Measurements from ENCODE around the gene PADI4.

Gene PADI4

DNA sequence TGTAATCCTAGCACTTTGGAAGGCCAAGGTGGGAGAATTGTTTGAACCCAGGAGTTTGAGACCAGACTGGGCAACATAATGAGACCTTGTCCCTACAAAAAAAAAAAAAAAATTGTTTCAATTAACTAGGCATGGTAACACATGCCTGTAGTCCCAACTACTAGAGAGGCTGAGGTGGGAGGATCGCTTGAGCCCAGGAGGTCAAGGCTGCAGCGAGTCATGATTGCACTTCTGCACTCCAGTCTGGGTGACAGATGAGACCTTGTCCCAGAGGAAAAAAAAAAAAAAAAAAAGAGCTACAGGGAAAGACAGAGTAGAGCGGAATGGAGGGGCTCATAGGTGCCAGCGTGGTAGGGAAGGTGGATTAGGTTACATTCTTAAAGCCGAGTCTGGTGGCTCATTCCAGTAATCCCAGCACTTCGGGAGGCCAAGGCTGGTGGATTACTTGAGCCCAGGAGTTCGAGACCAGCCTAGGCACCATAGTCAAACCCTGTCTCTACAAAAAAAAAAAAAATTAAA, 43.0 kb downstream of the PADI4 start:
- no peak for DNase-seq

DNA sequence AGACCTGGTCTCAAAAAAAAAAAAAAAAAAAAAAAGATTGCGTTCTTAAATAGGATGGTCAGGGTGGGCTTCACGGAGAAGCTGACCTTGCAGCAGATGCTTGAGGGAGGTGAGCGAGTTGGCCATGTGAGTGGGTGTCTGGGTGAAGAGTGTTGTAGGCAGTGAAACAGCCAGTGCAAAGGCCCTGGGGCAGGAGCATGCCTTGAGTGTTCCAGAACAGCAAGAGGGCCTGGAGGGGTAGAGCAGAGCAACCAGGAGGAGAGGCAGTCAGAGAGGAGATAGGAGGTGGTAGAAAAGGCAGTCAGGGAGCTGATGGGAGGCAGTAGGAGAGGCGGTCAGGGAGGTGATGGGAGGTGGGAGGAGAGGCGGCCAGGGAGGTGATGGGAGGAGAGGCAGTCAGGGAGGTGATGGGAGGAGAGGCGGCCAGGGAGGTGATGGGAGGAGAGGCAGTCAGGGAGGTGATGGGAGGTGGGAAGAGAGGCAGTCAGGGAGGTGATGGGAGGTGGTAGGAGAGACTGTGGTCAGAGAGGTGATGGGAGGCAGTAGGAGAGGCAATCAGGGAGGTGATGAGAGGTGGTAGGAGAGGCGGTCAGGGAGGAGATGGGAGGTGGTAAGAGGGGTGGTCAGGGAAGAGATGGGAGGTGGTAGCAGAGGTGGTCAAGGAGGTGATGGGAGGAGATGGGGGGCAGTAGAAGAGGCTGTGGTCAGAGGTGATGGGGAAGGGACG, 43.8 kb downstream of the PADI4 start:
- no peak for DNase-seq

DNA sequence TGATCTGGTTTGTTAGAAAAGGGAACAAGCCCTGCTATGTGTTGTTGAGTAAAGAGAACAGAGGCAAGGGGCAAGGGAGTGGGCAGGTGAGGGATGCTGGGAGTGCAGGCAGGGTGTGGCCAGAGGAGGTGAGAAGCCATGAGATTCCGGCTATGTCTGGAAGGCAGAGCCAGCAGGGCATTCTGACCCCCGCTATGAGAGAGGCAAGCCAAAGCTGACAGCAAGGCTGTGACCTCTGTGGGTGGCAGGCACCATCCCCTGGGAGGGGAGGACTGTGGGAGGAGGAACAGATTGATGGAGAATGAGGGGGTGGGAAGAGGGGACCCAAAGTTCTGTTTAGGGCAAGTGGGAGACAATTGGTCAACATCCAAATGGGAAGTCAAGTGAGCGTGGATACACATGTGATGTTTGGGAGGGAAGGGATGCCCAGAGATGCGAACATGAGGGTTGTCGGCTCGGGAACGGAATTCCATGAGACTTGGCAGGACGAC, 44.5 kb downstream of the PADI4 start:
- DNase-seq: no peak

DNA sequence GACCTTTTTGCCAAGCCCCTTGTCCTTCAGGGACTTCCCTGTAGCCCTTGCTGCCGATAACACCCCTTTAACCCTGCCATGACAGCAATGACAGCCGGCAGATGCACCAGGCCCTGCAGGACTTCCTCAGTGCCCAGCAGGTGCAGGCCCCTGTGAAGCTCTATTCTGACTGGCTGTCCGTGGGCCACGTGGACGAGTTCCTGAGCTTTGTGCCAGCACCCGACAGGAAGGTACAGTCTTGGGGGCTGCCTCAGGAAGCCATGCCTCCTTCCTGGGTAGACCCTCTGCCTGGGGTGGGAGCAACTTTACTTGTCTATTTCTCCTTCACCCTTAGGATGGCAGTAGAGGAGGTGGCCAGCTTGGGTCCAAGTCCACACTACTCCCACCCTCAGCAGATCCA, 47.9 kb downstream of the PADI4 start:
- no peak for DNase-seq

DNA sequence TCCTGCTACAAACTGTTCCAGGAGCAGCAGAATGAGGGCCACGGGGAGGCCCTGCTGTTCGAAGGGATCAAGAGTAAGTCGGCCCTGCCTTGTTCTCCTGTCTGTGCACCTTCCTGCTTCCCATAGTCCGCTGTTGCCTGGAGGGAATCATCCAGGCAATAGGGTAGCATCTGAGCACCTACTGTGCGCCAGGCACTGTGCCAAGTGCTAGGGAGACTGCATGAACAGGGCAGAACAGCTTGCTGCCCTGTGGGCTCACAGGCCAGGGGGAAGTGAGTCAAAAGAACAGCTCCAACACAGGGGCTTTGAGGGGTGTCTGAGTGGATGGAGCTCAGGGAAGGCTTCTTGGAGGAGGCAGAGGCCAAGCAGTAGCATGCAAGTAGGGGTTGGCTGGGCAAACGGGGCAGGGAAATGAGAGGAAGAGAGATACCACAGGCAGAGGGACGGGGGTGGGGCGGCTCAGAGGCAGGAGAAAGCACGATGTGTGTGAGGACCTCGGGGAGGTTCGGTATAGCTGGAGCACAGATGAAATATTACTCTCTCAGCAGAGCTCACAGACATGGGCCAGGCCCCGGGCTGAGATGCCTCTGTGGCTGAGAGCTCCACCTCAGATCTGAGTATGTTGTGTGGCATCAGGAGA, 48.5 kb downstream of the PADI4 start:
- DNase-seq: no peak

DNA sequence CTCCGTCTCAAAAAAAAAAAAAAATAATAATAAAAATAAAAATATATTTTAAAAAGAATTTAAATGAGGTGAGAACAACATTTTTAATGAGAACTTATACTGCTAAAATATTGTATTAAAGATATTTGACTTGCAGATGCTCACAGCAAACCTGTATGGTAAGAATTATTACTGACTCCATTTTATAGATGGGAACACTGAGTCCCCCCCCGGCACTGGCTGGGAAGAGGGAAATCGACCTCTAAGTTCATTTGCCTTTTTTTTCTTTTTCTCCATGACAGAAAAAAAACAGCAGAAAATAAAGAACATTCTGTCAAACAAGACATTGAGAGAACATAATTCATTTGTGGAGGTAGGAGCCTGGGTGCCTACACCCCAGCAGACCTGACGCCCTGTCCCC, 50.6 kb downstream of the PADI4 start:
- no peak for DNase-seq

DNA sequence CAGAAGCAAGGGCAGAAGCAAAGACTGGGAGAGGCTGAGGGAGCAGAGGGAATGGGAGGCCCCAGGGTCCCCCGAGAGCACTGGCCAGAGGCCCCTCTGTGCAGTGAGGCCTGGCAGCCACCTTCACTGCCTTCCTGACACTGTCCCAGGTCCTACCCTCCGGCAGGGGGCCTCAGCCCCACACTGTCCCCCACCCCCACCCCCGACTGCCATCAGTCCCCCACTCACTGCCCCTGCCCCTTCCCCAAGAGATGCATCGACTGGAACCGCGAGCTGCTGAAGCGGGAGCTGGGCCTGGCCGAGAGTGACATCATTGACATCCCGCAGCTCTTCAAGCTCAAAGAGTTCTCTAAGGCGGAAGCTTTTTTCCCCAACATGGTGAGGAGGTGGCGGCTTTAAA, 51.0 kb downstream of the PADI4 start:
- no peak for DNase-seq

DNA sequence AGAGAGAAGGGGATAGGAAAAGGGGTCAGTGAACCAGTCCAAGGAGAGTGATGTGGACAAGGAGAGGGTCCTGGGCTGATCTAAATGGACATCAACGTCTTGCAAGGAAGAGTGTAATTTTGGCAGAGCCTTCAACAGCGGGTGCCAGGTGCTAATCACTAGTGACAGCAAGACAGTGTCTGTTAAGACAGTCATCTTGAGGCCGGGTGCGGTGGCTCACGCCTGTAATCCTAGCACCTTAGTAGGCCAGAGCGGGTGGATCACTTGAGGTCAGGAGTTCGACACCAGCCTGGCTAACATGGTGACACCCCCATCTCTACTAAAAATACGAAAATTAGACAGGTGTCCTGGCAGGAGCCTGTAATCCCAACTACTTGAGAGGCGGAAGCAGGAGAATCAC, 51.8 kb downstream of the PADI4 start:
- no peak for DNase-seq

DNA sequence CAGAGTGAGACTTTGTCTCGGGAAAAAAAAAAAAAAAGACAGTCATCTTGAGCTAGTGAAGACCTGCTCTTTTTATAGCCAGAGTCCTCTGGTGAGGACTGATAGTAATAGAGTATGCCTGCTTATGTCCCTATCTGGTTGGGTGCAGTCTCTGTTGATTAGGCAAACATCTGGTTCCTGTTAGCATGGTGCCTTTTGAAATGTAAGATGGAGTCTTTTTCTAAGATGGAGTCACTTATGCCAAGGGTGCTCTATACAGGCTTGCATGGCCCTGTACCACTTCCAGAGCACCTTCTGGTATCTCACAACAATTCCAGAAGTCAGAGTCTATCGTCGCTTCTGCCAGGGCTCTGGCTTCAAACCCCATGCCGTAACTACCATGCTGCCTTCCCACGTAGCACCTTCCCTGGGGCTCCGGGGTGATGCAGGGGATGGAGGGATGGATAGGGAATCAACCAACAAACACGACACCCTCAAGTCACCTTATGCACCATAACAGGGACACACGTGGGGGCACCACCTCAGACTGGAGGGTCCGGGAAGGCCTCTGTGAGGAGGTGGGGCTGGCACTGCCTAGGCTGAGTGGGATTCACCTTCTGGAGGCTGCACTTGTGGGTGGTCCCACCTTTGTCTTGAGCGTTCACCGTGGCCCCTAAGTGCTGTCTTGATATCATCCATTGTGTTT, 52.4 kb downstream of the PADI4 start:
- DNase-seq: no peak

DNA sequence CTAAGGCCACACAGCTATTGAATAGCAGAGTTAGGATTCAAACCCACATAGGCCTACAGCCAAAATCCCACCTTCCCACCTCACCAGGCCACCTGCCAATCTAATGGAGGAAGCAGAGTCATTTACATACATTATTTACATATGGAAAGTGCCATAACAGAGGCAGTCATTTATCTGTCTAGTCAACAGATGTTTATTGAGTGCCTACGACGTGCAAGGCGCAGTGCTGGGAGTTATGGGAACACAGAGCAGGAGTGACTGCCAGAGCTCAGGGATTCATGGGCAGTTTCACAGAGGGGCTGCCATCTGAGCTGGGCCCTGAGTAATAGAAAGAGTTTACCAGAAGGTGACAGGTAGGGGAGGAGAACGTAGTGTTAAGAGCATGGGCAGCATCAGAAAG, 53.7 kb downstream of the PADI4 start:
- DNase-seq: no peak

DNA sequence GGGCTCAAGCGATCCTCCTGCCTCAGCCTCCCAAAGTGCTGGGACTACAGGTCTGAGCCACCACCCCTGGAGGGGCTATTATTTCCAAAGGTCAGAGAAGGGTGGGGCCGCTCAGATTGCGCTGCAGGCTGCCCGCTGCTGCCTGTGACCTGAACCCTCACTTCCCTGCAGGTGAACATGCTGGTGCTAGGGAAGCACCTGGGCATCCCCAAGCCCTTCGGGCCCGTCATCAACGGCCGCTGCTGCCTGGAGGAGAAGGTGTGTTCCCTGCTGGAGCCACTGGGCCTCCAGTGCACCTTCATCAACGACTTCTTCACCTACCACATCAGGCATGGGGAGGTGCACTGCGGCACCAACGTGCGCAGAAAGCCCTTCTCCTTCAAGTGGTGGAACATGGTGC, 55.4 kb downstream of the PADI4 start:
- DNase-seq: no peak

DNA sequence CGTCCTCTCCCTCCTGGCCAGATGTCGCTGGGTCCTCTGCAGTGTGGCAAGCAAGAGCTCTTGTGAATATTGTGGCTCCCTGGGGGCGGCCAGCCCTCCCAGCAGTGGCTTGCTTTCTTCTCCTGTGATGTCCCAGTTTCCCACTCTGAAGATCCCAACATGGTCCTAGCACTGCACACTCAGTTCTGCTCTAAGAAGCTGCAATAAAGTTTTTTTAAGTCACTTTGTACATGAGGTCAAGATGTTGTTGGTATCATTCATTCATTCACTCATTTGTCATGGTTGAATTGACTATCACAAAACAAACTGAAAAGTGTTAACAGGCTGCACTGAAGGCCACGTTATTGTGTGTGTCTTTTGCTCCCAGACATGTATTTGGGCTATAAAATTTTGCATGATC, 55.8 kb downstream of the PADI4 start:
- no peak for DNase-seq

DNA sequence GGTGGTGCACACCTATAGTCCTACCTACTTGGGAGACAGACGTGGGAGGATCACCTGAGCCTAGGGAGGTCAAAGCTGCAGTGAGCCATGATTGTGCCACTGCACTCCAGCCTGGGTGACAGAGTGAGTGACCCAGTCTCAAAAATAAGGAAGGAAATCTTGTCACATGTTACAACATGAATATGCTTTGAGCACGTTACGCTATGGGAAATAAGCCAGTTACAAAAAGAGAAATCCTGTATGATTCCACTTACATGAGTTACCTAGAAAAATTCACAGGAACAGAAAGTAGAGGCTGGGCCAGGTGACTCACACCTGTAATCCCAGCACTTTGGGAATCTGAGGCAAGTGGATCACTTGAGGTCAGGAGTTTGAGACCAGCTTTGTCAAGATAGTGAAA, 57.3 kb downstream of the PADI4 start:
- DNase-seq: no peak

DNA sequence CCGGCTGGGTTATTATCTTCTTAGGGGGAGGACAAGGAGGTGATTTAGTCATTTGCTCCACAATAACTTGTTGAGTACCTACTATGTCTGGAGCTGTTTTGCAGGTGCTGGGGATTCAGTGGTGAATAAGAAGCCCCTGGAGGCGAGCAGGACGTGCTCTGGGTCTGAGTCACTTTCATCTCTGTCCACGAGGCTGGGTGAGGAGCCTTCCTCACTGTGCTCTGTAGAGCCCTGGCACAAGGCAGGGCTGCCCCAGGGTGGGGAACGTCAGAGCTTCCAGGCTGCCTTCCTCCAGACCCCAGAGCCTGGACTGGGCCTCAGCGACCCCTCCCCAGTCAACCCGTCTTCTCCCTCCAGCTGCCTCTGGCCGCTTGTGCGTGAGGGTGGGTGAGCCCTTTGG, 61.5 kb downstream of the PADI4 start:
- no peak for DNase-seq

DNA sequence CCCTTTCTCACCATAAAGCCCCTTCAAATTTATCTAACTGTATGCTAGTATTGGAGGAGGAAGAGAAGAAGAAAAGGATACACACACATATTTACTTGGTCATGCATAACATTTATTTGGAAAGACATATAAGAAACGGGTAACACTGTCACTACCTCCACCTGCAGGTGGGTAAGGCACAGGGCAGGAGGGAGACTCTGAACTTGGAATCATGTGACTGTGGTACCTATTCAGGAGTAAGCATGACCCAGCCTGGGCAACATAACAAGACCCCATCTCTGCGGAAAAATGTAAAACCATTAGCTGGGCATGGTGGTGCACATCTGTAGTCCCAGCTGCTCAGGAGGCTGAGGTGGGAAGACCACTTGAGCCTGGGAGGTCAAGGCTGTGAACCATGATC, 62.6 kb downstream of the PADI4 start:
- no peak for DNase-seq

DNA sequence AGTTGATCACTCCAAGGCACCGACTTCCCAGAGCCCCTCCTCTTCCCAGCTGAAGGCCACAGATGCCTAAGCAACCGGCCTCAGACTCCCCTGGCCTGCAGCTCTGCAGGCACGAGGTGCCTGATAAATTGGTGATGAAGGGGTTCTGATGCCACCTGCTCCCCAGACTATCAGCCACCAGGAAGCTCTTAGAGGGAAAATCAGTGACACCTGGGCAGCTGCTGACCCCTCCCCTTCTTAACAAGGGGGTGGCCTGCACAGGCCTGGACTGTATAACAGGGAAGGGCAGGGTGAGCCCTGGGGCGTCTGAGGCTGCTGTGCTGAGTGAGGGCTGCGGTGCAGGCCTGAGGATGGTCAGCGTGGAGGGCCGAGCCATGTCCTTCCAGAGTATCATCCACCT, 63.9 kb downstream of the PADI4 start, which contains the start of gene PADI6:
TSS of gene PADI6 (plus strand) at position 301 of the 400 bp plus-strand sequence. CDS start at position 351, 50 bp downstream.
- no peak for DNase-seq

DNA sequence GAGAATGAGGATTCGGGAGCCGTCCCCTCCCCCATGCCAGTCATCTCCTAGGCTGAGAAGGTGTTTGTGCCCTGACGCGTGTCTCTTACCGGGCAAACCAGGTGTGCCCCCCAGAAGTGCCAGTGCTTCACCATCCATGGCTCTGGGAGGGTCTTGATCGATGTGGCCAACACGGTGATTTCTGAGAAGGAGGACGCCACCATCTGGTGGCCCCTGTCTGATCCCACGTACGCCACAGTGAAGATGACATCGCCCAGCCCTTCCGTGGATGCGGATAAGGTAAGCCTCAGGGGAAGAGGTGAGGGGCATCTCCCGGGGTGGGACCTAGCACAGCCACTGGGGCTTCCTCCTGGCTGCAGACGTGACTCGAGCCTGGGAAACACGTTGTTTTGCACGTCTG, 65.0 kb downstream of the PADI4 start:
- DNase-seq: no peak

DNA sequence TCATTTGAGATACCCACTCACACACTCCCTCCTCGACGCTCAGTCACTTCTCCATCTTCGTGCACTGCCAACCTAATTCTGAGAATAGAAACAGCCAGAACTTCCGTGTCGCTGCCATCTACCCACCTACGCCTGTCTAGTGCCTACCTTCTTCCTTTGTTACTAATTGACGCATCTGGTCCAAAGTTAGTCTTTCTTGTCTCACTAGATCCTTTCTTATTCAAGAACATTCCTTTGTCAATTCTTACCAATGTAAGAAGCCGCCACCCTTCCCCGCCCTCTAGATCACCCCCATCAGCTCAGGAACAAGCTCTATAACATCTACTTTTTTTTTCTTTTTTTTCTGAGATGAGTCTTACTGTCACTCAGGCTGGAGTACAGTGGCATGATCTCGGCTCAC, 67.7 kb downstream of the PADI4 start:
- no peak for DNase-seq

DNA sequence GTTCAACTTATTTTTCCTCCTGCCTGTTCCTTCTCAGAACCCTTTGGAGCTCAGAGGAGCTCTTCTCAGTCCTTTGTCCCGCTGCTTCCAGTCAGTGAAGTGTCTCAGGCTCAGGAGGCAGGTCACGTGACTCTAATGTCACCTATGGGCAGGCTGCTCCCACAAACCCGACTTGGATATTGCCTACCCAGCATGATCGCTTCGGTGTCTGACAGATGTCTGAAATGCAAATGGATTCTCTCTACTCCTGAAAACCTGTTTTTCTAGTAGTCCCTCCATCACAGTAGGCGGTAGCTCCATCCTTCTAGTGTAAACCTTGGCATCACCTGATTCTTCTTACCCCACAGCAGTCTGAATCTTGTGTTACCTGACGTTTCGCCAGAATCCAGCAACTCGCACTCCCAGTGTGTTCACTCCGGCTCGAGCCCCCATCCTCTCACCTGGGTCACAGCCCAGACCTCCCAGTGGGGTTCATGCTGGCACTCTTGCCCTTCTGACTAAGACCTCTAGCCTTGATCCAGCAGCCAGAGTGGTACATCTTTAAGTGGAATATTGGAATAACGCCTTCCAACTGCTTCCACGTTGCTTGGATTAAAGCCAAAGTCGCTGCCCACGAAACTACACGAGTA, 69.4 kb downstream of the PADI4 start:
- DNase-seq: no peak

DNA sequence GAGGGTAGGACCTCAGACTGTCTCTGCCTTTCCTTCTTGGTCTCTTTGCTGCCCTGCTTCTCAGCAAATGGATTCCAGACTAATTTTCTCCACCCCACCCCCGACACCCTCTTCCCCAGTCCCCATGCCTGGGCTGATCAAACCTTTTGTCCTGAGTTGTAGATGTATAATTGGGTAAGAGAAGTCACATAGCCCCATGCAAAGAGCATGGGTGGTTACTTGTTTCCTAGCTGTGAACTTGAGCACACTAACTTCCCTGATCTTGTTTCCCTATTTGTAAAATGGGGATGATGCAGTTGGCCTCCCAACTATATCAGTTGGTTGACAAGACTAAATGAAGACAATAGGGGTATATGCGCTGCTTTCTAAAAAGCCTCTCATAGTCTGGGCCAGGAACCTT, 73.2 kb downstream of the PADI4 start:
- no peak for DNase-seq

DNA sequence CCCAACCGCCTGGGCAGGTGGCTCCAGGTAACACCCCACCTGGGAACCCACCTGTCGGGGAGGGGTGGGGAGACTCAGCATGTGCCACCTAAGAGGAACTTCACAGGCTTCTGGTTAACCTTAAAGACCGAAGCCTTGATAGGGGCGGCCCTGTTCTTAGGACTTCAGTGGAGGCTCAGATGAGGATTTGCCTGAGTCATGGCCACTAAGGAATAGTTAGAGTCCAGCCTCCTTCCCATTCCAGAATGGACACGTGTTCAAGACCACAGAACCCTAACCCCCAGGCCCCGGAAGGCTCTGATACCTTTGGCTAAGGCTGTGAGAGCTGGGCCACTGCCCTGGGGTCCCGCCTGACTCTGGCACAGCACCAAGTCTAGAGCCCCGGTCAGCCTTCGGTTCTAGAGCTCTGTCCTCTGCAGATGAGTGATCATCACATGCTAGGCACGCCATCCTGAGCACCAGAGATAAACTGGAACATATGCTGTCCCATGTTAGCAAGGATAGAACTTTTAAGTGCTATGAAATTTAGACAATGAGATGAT, 84.3 kb downstream of the PADI4 start:
- DNase-seq: no peak

DNA sequence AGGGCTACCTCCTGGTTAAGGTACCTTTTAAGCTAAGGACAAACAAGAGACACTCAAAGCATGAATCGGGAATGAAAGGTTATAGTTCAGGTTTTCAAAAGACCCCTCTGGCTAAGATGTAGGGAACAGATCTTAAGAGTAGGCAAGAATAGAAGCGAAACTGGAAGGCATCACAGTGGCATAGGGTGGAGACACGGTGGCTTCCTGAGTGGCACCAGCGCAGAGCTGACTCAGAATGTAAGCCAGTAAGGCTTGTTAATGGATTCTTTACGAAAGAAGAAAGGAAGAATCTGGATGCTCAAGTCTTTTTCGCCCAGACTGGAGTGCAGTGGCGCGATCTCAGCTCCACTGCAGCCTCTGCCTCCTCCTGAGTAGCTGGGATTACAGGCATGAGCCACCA, 85.2 kb downstream of the PADI4 start:
- no peak for DNase-seq

All from NCI-H2081 (cell line).